PC-9 (cell line): ENCODE measurements around the gene CHRD.

Experiments used
- CTCF ChIP-seq: fragments of 200-600 bp; sonication (generic); conservative IDR thresholded peaks from 2 replicates; pipeline ENCODE4 v1.6.1; 2017; ENCODE audit warnings: mixed run types, antibody characterized with exemption, mild to moderate bottlenecking, moderate library complexity
- EZH2 ChIP-seq: fragments of 200-600 bp; sonication (generic); IDR thresholded peaks from 2 replicates; pipeline ENCODE4 v1.8.0; 2017; ENCODE audit warnings: antibody characterized with exemption, low read depth

GRCh38 chr3:184395320-184395660 lies 15.4 kb downstream of the CHRD start:
- TF ChIP-seq CTCF (no peak), EZH2 (no peak)
